GM19438 (cell line): Measurements from ENCODE around the gene CROCC.

Experiments used
- ATAC-seq: cut with Tn5 transposase; IDR thresholded peaks from one replicate; pipeline ENCODE4 v1.9.1; 2021; ENCODE audit warnings: low read depth; ENCODE audit not compliant: unreplicated experiment

The CROCC gene

DNA sequence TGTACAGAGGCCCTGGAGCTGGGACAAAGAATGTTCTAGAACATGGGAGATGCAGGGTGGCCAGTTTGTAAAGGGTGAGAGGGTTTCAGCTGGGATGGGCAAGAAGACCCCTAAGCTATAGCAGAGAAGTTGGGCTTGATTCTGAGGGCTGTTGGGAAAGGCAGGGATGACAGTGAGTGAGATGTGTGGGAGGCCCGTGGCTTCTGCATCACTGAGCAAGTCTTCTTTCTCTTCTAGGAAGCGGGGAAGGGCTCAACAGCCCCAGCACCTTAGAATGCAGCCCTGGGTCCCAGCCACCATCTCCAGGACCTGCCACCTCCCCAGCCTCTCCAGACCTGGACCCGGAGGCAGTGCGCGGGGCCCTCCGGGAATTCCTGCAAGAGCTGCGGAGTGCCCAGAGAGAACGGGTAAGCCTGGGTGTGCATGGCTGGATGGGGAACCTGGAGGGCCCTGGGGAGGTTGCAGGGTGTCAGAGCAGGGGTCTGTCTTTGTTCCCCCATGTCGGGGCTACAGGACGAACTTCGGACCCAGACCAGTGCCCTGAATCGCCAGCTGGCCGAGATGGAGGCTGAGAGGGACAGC is 43.8 kb downstream of the CROCC start:
- no peak for ATAC-seq

DNA sequence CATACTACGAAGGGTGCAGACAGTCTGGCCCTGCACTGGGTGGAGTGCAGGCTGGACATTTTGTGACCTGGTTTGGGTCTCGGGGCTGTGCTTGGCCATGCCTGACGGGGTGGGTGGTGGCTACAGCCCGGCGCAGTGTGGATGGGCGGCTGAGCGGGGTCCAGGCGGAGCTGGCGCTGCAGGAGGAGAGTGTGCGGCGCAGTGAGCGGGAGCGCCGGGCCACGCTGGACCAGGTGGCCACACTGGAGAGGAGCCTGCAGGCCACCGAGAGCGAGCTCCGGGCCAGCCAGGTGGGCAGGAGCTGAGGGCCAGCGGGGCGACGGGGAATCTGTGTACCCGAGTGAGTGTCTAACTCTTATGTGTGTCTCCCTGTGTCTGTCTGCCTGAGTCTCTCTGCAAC is 44.6 kb downstream of the CROCC start:
- no peak for ATAC-seq

- ATAC-seq = no peak
Measured at GRCh38 chr1:16967095-16967575, 45.4 kb downstream of the CROCC start.

GRCh38 chr1:16967962-16968361 is 46.2 kb downstream of the CROCC start:
- ATAC-seq = no peak

DNA sequence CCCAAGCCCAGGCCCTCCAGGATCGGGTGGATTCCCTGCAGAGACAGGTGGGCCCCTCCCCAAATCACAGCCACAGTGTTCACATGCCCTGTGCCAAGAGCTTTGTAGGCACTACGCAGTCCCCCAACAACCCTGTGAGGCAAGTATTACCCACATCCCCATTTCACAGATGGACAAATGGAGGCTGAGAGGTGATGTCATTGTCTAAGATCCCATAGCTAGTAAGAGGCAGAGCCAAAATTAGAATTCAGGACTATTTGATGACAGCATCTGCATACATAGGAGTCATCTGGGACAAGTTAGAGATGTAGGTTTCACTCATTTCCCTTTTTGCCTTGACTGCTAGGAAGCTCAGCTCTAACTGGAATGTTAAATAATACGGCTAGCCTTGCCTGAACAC is 46.6 kb downstream of the CROCC start:
- ATAC-seq = no peak

DNA sequence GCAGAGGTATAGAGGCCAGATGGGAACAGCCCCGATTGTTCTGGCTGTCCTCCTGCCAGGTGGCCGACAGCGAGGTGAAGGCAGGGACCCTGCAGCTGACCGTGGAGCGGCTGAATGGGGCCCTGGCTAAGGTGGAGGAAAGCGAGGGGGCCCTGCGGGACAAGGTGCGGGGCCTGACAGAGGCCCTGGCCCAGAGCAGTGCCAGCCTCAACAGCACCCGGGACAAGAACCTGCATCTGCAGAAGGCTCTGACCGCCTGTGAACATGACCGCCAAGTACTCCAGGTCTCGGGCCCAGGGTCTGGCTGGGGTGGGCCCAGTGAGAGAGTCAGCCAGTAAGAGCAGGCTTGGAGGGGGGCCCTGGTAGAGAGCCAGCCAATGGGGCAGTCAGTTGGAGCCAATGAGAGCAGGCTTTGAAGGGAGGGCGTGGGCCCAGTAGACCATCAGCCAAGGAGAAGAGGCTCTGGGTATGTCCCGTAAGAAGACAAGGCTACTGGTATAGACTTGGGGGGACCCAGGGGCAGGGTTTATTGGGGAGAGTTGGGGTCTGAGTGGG is 47.4 kb downstream of the CROCC start:
- no peak for ATAC-seq

DNA sequence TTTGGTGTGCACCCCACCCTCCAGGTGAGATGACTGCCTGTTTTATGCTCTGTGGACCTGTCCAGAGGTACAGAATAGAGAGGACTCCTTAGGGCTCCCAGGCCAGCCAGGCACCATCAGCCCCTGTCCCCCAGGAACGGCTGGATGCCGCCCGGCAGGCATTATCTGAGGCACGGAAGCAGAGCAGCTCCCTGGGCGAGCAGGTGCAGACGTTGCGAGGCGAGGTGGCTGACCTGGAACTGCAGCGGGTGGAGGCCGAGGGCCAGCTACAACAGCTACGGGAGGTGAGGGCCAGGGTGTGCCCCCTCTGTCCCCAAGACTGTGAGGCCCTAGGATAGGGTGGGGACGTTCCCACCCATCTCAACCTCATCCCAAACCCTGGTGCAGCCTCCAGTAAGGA is 47.9 kb downstream of the CROCC start:
- no peak for ATAC-seq

- no peak for ATAC-seq
Measured at GRCh38 chr1:16970132-16970910, 48.6 kb downstream of the CROCC start.

GRCh38 chr1:16971341-16972188 is 49.8 kb downstream of the CROCC start:
- no peak for ATAC-seq

GRCh38 chr1:16972189-16972895 is 50.6 kb downstream of the CROCC start:
- no peak for ATAC-seq

GRCh38 chr1:16973215-16973614 is 51.5 kb downstream of the CROCC start:
- no peak for ATAC-seq

- ATAC-seq = no peak
Measured at GRCh38 chr1:16975211-16975610, 53.5 kb downstream of the CROCC start.

- no peak for ATAC-seq
Measured at GRCh38 chr1:16975838-16976237, 54.1 kb downstream of the CROCC start.

- ATAC-seq = no peak
Measured at GRCh38 chr1:16976966-16977365, 55.2 kb downstream of the CROCC start.

- no peak for ATAC-seq
Measured at GRCh38 chr1:16977377-16977776, 55.6 kb downstream of the CROCC start.

GRCh38 chr1:16978139-16978538 is 56.4 kb downstream of the CROCC start:
- ATAC-seq = no peak

- ATAC-seq = no peak
Measured at GRCh38 chr1:16978567-16979474, 57.1 kb downstream of the CROCC start.

DNA sequence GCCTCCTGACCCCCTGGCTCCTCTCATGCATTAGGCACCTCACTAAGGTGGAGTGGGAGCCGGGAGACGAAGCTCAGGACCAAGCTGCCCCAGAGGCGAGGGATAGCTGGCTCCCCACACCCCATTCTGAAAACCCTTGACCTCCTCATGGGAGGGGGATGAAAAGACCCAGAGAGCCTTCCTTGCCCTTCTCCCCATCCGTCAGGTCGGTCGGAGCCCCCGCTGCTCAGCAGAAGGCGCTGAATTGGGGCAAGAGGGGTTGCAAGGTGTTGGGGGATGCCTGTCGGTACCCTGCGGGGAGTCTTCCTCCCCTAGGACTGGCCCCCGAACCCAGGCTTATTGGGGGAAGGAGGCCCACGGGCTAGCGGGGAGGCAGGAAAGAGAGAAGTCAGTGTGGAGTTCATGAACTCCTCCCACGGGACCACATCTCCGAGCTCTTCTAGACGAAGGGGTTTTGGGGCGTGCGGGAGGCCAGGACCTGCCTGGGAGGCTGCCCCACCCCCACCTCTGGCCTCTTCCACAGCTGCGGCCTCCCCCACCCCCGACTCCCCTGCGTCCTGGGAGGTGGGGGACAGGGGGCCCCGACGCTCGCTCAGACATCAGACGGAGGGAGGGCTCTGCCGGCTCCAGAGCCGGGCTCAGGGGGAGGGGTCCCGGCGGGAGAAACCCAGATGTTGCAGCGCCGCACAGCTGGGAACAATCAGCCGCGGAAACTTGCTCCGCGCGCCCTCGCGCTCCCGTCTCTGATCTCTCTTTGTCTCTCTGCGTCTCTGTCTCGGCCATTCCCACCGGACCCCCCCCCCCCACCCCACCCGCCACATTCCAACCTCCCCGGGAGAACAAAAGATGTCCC is 58.0 kb downstream of the CROCC start:
- ATAC-seq = no peak
